ENCODE results near the gene STRADA.

Gene STRADA

DNA sequence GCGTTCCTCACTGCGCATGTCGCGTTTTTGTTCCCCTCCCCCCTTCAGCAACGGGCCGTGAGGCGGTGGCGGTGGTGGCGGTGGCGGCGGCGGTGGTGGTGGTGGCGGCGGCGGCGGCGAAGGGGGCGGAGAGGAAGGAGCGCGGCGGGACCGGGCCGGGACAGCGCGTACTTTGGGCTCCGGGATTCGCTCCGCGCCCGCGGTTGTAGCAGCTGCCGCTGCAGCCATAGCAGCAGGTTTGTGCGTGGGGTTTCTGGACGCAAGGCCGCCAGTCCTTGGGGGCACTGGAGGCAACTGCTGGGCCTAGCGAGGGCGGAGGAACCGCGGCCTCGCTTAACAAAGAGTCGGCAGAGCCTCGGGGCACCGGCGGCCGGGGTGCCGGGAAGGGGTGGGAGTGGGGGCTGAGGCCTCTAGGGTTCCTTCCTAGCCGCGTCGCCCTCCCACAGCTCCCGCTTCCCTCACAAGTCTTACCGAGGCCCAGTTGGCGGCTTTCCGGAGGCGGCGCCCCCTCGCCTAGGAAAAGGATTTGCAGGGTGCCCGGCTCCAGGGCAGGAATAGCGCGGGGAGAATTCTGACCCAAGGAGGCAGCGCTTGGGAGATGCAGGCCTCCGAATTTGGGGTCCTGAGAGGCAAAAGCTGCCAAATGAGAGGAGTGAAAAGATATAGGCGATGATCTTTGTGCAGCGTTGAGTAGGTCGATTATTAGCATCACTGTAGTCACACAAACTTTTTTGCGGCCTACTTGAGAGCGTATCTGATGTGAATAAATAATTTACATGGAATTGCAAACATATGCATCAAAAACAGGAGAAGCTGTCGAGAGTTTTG lies 32.8 kb upstream of the STRADA start, which contains the start of gene DDX42:
DDX42 (plus strand) TSS at position 30 of the 828 bp plus-strand sequence. CDS start 12,880 bp downstream, outside the sequence.
- TF ChIP-seq, protein P1, sequence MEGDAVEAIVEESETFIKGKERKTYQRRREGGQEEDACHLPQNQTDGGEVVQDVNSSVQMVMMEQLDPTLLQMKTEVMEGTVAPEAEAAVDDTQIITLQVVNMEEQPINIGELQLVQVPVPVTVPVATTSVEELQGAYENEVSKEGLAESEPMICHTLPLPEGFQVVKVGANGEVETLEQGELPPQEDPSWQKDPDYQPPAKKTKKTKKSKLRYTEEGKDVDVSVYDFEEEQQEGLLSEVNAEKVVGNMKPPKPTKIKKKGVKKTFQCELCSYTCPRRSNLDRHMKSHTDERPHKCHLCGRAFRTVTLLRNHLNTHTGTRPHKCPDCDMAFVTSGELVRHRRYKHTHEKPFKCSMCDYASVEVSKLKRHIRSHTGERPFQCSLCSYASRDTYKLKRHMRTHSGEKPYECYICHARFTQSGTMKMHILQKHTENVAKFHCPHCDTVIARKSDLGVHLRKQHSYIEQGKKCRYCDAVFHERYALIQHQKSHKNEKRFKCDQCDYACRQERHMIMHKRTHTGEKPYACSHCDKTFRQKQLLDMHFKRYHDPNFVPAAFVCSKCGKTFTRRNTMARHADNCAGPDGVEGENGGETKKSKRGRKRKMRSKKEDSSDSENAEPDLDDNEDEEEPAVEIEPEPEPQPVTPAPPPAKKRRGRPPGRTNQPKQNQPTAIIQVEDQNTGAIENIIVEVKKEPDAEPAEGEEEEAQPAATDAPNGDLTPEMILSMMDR (IDR thresholded peaks at IDR 0.05): no peak
- H3K27ac ChIP-seq: peak within 1 kb of the TSS; percentile 95
- no peaks in the 10 kb centered on the region for H3K27me3 ChIP-seq
- no peaks in the 10 kb centered on the region for H3K9me3 ChIP-seq
- no peaks in the 10 kb centered on the region for H3K36me3 ChIP-seq
- H3K4me3 ChIP-seq (ENCODE audit: low read depth in 1 of 2, low read length in 1 of 2): peak within 1 kb of the TSS; percentile 85 to 92
- H3K4me1 ChIP-seq (ENCODE audit: control insufficient read depth in 1 of 2, insufficient read depth in 1 of 2, low read depth in 1 of 2, low read length in 1 of 2): peaks cover 47 to 49% of the 10 kb centered on the region in 2 experiments

DNA sequence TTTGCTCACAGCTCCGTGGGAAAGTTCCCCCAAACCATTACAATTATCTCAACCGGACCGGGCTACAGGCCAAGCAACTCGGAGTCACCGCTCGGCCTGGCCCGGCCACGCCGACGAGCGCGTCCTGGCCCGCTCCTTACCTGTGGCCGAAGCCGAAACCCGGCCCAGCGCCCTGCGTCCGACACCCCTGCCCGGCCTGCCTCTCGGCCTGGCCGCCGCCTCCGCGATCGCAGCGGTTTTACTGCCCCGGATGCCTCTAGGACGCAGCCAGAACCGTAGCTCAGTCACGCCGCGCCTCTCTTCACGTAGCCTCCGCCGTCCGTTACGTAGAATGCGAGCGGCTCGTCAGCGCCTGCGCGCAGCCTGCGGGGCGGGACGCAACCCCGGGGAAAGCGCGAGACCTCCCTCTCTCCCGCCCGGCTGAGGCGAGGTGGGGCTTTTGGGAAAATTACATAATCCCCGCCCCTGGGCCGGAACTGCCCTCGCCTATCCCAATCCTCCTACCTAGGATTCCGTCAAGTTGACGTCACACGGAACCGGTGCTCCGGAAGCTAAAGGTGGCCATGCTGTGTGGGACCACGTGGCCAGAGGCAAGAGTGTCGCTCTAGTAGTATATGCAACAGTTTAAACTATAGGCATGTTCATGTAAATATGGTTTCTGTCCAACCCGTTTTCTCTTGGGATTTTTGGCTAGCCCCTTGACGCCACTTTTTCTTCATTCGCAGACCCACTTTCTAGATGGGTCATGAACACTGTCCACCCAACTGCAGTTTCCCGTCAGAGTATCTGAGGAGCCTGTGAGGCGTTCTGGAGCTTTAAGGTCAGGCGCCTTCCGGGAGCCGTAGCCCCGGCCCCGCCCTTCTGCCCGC lies 31.9 kb upstream of the STRADA start, which contains the start of gene CCDC47:
CCDC47 (minus strand) TSS at position 326 of the 869 bp plus-strand sequence. CDS start 7,422 bp downstream, outside the sequence.
- Histone ChIP-seq H3K36me3 (no peaks in the 10 kb centered on the region), H3K27me3 (no peaks in the 10 kb centered on the region), H3K9me3 (no peaks in the 10 kb centered on the region), H3K4me3 (ENCODE audit: low read depth in 1 of 2, low read length in 1 of 2) (peak within 1 kb of the TSS; percentile 85 to 92), H3K4me1 (ENCODE audit: control insufficient read depth in 1 of 2, insufficient read depth in 1 of 2, low read depth in 1 of 2, low read length in 1 of 2) (peaks cover 47 to 49% of the 10 kb centered on the region in 2 experiments), H3K27ac (peak within 1 kb of the TSS; percentile 95)
- TF ChIP-seq, protein P1 (IDR thresholded peaks at IDR 0.05): peak; percentile 13

DNA sequence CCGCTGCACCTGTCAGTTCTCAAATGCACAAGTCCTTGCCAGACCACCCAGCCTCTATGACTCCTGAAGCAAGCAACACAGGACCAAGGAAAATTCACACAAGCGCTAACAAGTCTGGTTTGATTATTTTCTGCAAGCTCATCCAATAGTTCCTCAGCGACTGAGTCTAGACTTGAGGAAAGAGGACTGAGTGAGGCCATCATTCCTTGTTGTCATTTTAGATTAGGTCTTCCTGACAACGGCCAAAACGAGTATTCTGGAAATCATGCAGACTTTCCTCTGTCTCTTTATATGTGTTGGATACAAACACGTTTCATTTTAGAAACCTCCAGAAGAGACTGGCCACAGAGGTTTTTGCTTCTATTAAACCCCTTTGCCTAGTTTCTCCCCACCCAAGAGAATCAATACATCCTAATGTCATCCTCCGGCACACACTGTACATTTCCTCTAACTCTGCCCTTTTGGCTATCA lies 31.2 kb upstream of the STRADA start:
- TF ChIP-seq, protein P1 (IDR thresholded peaks at IDR 0.05): no peak
- Histone ChIP-seq H3K4me3 (ENCODE audit: low read depth in 1 of 2, low read length in 1 of 2) (peak overlapping the region; percentile 85 to 92), H3K36me3 (no peaks in the 10 kb centered on the region), H3K9me3 (no peaks in the 10 kb centered on the region), H3K27ac (peak overlapping the region; percentile 95), H3K27me3 (no peaks in the 10 kb centered on the region), H3K4me1 (ENCODE audit: control insufficient read depth in 1 of 2, insufficient read depth in 1 of 2, low read depth in 1 of 2, low read length in 1 of 2) (peaks cover 47 to 49% of the 10 kb centered on the region in 2 experiments)

DNA sequence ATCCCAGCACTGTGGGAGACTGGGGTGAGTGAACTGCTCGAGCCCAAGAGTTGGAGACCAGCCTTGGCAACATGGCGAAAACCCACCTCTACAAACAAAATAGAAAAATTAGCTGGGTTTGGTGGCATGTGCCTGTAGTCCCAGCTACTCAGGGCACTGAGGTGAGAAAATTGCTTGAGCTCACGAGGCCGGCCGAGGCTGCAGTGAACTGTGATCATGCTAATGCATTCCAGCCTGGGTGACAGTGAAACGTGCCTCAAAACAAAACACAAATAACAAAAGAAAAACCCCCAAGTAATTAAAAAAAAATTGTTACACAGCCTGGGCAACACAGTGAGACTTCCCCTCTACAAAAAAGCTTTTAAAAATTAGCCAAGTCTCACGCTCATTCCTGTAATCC lies 26.8 kb upstream of the STRADA start:
- H3K27me3 ChIP-seq: no peaks in the 10 kb centered on the region
- TF ChIP-seq, protein P1 (IDR thresholded peaks at IDR 0.05): no peak
- no peak overlapping the region for H3K4me3 ChIP-seq (ENCODE audit: low read depth in 1 of 2, low read length in 1 of 2)
- H3K4me1 ChIP-seq (ENCODE audit: control insufficient read depth in 1 of 2, insufficient read depth in 1 of 2, low read depth in 1 of 2, low read length in 1 of 2): peaks cover 26 to 28% of the 10 kb centered on the region in 2 experiments
- H3K9me3 ChIP-seq: no peaks in the 10 kb centered on the region
- no peak overlapping the region for H3K27ac ChIP-seq
- peaks cover 22% of the 10 kb centered on the region for H3K36me3 ChIP-seq

DNA sequence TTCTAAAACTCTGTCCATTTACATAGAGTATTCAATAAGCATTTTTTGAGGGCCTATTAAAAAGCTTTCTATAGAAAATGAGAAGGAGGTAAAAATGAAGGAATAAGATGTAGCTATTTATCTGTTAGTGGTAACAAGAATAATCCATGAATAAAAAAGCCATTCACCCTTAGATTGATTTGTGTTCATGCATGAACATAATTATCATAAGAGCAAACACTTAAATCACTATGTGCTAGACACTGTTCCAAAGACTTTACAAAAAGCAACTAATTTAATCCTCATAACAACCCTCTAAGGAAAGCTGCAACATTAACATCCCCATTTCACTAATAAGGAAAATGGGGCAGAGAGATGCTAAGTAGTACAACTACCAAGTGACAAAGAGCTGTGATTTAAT lies 25.2 kb upstream of the STRADA start:
- no peaks in the 10 kb centered on the region for H3K9me3 ChIP-seq
- H3K4me1 ChIP-seq (ENCODE audit: control insufficient read depth in 1 of 2, insufficient read depth in 1 of 2, low read depth in 1 of 2, low read length in 1 of 2): peaks cover 23 to 24% of the 10 kb centered on the region in 2 experiments
- no peak overlapping the region for H3K27ac ChIP-seq
- H3K27me3 ChIP-seq: no peaks in the 10 kb centered on the region
- peaks cover 28% of the 10 kb centered on the region for H3K36me3 ChIP-seq
- TF ChIP-seq, protein P1 (IDR thresholded peaks at IDR 0.05): no peak
- H3K4me3 ChIP-seq (ENCODE audit: low read depth in 1 of 2, low read length in 1 of 2): no peak overlapping the region
